GM12873 (cell line): ENCODE data around the gene FGF18.

ENCODE experiments used
- CTCF ChIP-seq: IDR thresholded peaks from 2 replicates; pipeline ENCODE4 v1.5.1; 2012; ENCODE audit warnings: low read depth, mild to moderate bottlenecking, moderate library complexity, low read length, control low read depth; ENCODE audit not compliant: insufficient read depth; ENCODE audit errors: missing control alignments

FGF18 gene

DNA sequence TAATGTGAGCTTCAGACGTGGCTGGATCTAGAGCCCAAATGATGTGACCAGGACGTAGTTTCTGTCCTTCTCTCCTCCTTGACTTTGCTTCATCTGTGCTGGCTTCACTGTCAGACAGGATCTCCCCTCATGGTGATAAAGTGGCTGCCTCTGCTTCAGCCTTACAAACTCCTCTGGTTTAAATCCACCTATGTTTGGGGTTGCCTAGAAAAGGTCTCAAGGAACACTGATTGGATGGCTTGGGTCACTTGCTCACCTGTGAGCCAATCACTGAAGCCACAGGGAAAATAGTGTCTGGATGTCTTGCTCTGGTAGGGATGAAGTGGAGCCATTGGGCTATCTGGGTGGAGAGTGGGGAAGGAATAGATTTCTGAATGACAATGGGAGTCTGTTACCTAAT, 36.1 kb downstream of the FGF18 start:
- no peak for TF ChIP-seq CTCF

DNA sequence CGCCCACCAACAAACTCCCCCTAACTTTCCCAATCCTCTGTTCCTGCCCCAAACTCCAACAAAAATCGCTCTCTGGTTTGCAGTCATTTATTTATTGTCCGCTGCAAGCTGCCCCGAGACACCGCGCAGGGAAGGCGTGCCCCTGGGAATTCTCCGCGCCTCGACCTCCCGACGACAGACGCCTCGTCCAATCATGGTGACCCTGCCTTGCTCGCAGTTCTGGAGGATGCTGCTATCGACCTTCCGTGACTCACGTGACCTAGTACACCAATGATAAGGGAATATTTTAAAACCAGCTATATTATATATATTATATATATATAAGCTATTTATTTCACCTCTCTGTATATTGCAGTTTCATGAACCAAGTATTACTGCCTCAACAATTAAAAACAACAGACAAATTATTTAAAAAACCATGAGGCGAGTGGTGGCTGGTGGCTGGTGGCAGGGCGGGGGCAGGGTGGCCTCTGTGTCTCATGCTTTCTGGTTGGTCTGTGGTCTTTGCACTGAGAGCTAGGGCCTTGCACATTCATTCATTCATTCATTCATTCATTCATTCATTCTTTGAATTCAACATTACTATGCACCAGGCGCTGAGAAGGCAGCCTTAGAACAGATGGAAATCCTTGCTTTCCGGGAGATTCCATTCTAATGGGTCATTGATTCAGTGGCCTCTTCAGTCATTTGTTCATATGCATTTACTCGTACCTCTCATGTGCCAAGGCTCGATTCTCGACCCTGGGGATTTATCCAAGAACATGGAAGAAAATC, 37.9 kb downstream of the FGF18 start:
- TF ChIP-seq CTCF = no peak

DNA sequence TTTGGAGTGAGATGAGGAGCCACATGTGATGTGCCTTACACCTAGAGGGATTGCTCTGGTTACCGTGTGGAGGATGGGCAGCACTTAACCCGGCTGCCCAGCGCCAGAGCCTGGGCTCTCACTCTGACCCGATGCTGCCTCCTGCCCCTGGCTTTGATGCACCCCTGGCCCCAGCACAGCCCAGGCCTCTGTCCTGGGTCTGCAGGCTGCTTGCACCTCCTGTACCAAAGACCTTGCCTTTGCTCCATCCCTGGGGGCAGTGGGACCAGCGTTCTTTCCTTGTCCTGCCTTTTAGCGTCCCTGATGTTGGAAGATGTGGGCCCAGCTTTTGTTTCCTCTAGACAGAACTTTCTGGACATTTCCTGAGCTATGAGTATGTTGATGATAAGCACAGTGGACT, 40.4 kb downstream of the FGF18 start:
- TF ChIP-seq CTCF = no peak

GRCh38 chr5:171462136-171462927, 42.9 kb downstream of the FGF18 start:
- TF ChIP-seq CTCF = no peak

- no peak for TF ChIP-seq CTCF
Measured at GRCh38 chr5:171462928-171463861, 43.7 kb downstream of the FGF18 start.

DNA sequence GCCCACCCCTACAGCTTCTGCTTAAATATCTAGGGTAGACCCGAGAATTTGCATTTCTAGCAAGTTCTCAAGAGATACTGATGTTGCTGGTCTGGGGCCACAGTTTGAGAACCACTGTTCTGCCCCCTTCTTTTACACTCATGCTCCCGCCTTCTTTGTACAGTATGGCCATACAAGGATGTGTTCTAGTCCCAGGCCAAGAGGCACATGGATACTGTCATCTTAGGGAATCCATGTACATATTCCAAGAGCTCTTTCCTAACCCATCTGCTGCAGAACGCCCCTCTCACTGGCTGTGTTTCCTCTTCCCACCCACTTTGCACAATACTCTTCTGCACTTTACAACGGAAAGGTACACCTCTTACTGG, 44.4 kb downstream of the FGF18 start:
- TF ChIP-seq CTCF = no peak
